Right lobe of liver (tissue), 4 donors: Measurements from ENCODE around the gene CDH18.

ENCODE experiments used
- CTCF ChIP-seq, 4 donors: fragments of 200-600 bp in 3 of 4; fragments of 450-650 bp in 1 of 4; IDR thresholded peaks; one replicate each; pipeline versions ENCODE4 v1.5.1 to v1.8.0; 2016 to 2022; ENCODE audit warnings: antibody characterized with exemption in 4 of 4, mild to moderate bottlenecking in 2 of 4
- POLR2A ChIP-seq: fragments of 450-650 bp; IDR thresholded peaks from one replicate; pipeline ENCODE4 v1.6.1; 2017; ENCODE audit warnings: antibody characterized with exemption, mild to moderate bottlenecking
- donor health status: DM: no; HTN: no; CAD: no.
- donor health status: DM: no; HTN: no; CAD: no.
- donor health status: DM: no; HTN: yes; CAD: no.

- TF ChIP-seq CTCF (IDR thresholded peaks at IDR 0.05) (no peak), POLR2A (no peak)
Measured at GRCh38 chr5:19745247-19745646, 242.8 kb downstream of the CDH18 start.
